HepG2 (cell line): ENCODE measurements around the gene MCU. TPM values are rescaled to one million over a fixed set of nuclear protein-coding genes. Genes with fewer than 3 reads are reported as not detected.

Experiments used
- ATAC-seq: fragments of 200-7000 bp; cut with Tn5 transposase; 3 replicates; pipeline ENCODE4 v1.9.1; 2020; ENCODE audit warnings: mild to moderate bottlenecking, moderate library complexity
- BruUV-seq: library from RNA; stranded (reverse); fragments of 400-500 nt; replicated peaks from 2 replicates; lab custom pipeline; 2021; lab: Mats Ljungman, UMichigan
- CTCF ChIA-PET: fragments of 300-600 bp; formaldehyde crosslinking; extraction: SDS; loops from one replicate; lab custom pipeline; 2021; ENCODE audit warnings: low total read pairs, inconsistent platforms, low intra/inter-chr PET ratio; lab: Yijun Ruan, JAX
- POLR2A ChIA-PET: fragments of 350-600 bp; sonication (Branson Sonifier 250); formaldehyde crosslinking; loops from one replicate; lab custom pipeline; 2020; ENCODE audit warnings: antibody characterized with exemption, inconsistent platforms; lab: Yijun Ruan, JAX
- DNase-seq: peaks from one replicate; pipeline ENCODE4 v3.0.0-alpha.2; 2015; ENCODE audit warnings: low spot score
- FAIRE-seq: peaks from 3 replicates; lab custom pipeline; 2011; peaks lifted over from hg19 to GRCh38; lab: Jason Lieb, UNC
- H2AFZ ChIP-seq: one replicate; pipeline ENCODE4 v1.6.1; 2011; ENCODE audit warnings: low read length, inconsistent platforms
- H3K27ac ChIP-seq: fragments of 300-600 bp; 3 replicates; pipeline ENCODE4 v1.8.0; 2011; ENCODE audit warnings: mixed run types, mild to moderate bottlenecking, mixed read lengths, low read length, inconsistent platforms; ENCODE audit not compliant: insufficient read depth; ENCODE audit errors: extremely low read length
- H3K27me3 ChIP-seq, 2 experiments: fragments of 200-600 bp in 1 of 2; 2 replicates in 1 of 2; 3 replicates in 1 of 2; pipeline versions ENCODE4 v1.6.0 to v1.8.0; 2011; ENCODE audit warnings: low read length in 2 of 2, mild to moderate bottlenecking in 2 of 2, moderate library complexity in 2 of 2, inconsistent platforms in 1 of 2; ENCODE audit not compliant: insufficient read depth in 2 of 2, control insufficient read depth in 1 of 2
- H3K36me3 ChIP-seq, 2 experiments: fragments of 200-600 bp in 1 of 2; replicated peaks in 1 of 2; 2 replicates in 1 of 2; 3 replicates in 1 of 2; pipeline versions ENCODE4 v1.5.1 to v1.8.0; 2011; ENCODE audit warnings: low read length in 2 of 2, inconsistent platforms in 1 of 2; ENCODE audit not compliant: insufficient read depth in 2 of 2, control insufficient read depth in 1 of 2
- H3K4me1 ChIP-seq: 2 replicates; pipeline ENCODE4 v1.5.1; 2012; ENCODE audit warnings: low read length, inconsistent platforms; ENCODE audit not compliant: insufficient read depth
- H3K4me2 ChIP-seq: 2 replicates; pipeline ENCODE4 v1.6.0; 2011; ENCODE audit warnings: low read depth, low read length, inconsistent platforms
- H3K4me3 ChIP-seq, 3 experiments: fragments of 200-600 bp in 1 of 3; sonication (generic), shearing (Covaris generic) in 1 of 3; replicated peaks in 1 of 3; 2 replicates each; pipeline ENCODE4 v1.5.1; 2011 to 2016; ENCODE audit warnings: low read length in 3 of 3, inconsistent platforms in 2 of 3, low read depth in 2 of 3, mild to moderate bottlenecking in 2 of 3, control low read depth in 1 of 3, mixed read lengths in 1 of 3; ENCODE audit not compliant: insufficient read depth in 1 of 3
- H3K79me2 ChIP-seq: one replicate; pipeline ENCODE4 v1.6.1; 2011; ENCODE audit warnings: low read length, inconsistent platforms; ENCODE audit not compliant: insufficient read depth
- H3K9ac ChIP-seq: 2 replicates; pipeline ENCODE4 v1.6.0; 2011; ENCODE audit warnings: mild to moderate bottlenecking, low read depth, low read length, inconsistent platforms; ENCODE audit not compliant: insufficient read depth
- H3K9me3 ChIP-seq: 2 replicates; pipeline ENCODE4 v1.5.1; 2012; ENCODE audit warnings: mild to moderate bottlenecking, low read length
- H4K20me1 ChIP-seq: 2 replicates; pipeline ENCODE4 v1.6.0; 2011; ENCODE audit warnings: inconsistent platforms, mild to moderate bottlenecking, low read length, moderate library complexity; ENCODE audit not compliant: insufficient read depth
- MNT ChIP-seq: fragments of 450-650 bp; IDR thresholded peaks from 2 replicates; pipeline ENCODE4 v1.6.1; 2016
- SALL1 ChIP-seq: sonication (generic); formaldehyde crosslinking; IDR thresholded peaks from 2 replicates; pipeline ENCODE4 v1.8.0; 2022; ENCODE audit warnings: mild to moderate bottlenecking, missing genetic modification reagents
- ZNF407 ChIP-seq: sonication (generic); formaldehyde crosslinking; IDR thresholded peaks from one replicate; pipeline ENCODE4 v1.5.1; 2020; ENCODE audit warnings: mild to moderate bottlenecking, missing genetic modification reagents; ENCODE audit errors: not compliant biosample characterization
- ZNF503 ChIP-seq: sonication (generic); formaldehyde crosslinking; IDR thresholded peaks from 2 replicates; pipeline ENCODE4 v1.4.0; 2020; ENCODE audit warnings: missing genetic modification reagents
- ZNF660 ChIP-seq: sonication (generic); formaldehyde crosslinking; IDR thresholded peaks from 2 replicates; pipeline ENCODE4 v1.5.1; 2020; ENCODE audit warnings: mild to moderate bottlenecking, low read depth, missing genetic modification reagents, borderline replicate concordance
- ZNF703 ChIP-seq: sonication (generic); formaldehyde crosslinking; IDR thresholded peaks from 2 replicates; pipeline ENCODE4 v1.5.1; 2020; ENCODE audit warnings: missing genetic modification reagents, mild to moderate bottlenecking, moderate library complexity, borderline replicate concordance
- ZNF878 ChIP-seq: sonication (generic); formaldehyde crosslinking; IDR thresholded peaks from 2 replicates; pipeline ENCODE4 v1.8.1; 2023; ENCODE audit warnings: mild to moderate bottlenecking, missing genetic modification reagents, moderate library complexity
- ZSCAN21 ChIP-seq: sonication (generic); formaldehyde crosslinking; IDR thresholded peaks from 2 replicates; pipeline ENCODE4 v1.8.0; 2022; ENCODE audit warnings: mild to moderate bottlenecking, missing genetic modification reagents, moderate library complexity, borderline replicate concordance
- WGBS: methylation state at CpG from one replicate; pipeline ENCODE4 v1.1.6; 2017; ENCODE audit warnings: low lambda C conversion rate; 5-methylcytosine and 5-hydroxymethylcytosine counted together
- in situ Hi-C: cut with HindIII; loops from 2 replicates; pipeline ENCODE4 v1.10.0; 2017; ENCODE audit warnings: low pct_unique_long_range_greater_than_20kb; ENCODE audit not compliant: extremely low pct_ligation_motif_present
- intact Hi-C: fragments of 100-400 bp; cut with micrococcal nuclease; formaldehyde crosslinking; loops from one replicate; pipeline ENCODE4 v1.10.0; 2022; ENCODE audit not compliant: unreplicated experiment
- polyA plus RNA-seq, 8 experiments: library from polyadenylated mRNA; depleted of rRNA in 3 of 8; stranded (reverse) in 7 of 8; unstranded in 1 of 8; fragments of >200 nt; fragmentation: Illumina TruSeq in 4 of 8; extraction: Trizol in 4 of 8; gene quantifications; 2 replicates each; pipeline versions ENCODE4 v1.2.1 to v1.2.3, GENCODE V29; 2011 to 2016; ENCODE audit warnings: low read depth in 4 of 8, missing spikeins in 1 of 8, mixed read lengths in 1 of 8; ENCODE audit not compliant: insufficient read depth in 1 of 8
- total RNA-seq, 5 experiments: library from RNA; depleted of rRNA; stranded (reverse); fragments of >200 nt; fragmentation: Illumina TruSeq; extraction: Trizol; gene quantifications; 2 replicates each; pipeline ENCODE4 v1.2.3, GENCODE V29; 2016; ENCODE audit warnings: low read depth in 1 of 5

Gene MCU
- total and polyA plus RNA-seq, 2 of the 13 experiments (the other 11 are each of a cell fraction or from before 2014, with no cell fraction given): 25.9 to 64.5 TPM

GRCh38 chr10:72648301-72648700, 43.6 kb upstream of the MCU start:
- intact Hi-C loops (no loop called here), in situ Hi-C loops (no loop called here)
- DNase-seq: no peak
- Histone ChIP-seq H3K36me3 (no peaks in the 10 kb centered on the region), H3K79me2 (no peaks in the 10 kb centered on the region), H4K20me1 (no peaks in the 10 kb centered on the region), H3K9me3 (no peaks in the 10 kb centered on the region), H3K27ac (no peak overlapping the region), H3K27me3 (no peaks in the 10 kb centered on the region; a peak in 1 of 5 replicates), H3K4me3 (no peak overlapping the region), H3K4me2 (no peak overlapping the region), H3K9ac (no peak overlapping the region), H2AFZ (no peak overlapping the region), H3K4me1 (0 out of 2 replicates have a peak, but pooled peaks cover 4% of the 10 kb centered on the region)
- WGBS: 95% methylated on average over 1 of the region's 1 CpG
- ChIA-PET POLR2A (no interaction called here), CTCF (no interaction called here)
- no peak for FAIRE-seq
- TF ChIP-seq ZNF703 (CRISPR knock-in tag) (no peak), SALL1 (no peak), ZSCAN21 (no peak), ZNF503 (no peak), ZNF407 (CRISPR knock-in tag) (no peak), ZNF660 (no peak), MNT (no peak), ZNF878 (CRISPR knock-in tag) (no peak)
- no TSS peak for BruUV-seq
- ATAC-seq: no peak
